Stomach (tissue), 9 donors: ENCODE results near the gene ALDH16A1. TPM values are rescaled to one million over a fixed set of nuclear protein-coding genes. Genes with fewer than 3 reads are reported as not detected.

Experiments used
- DNase-seq, 2 donors: peaks; one replicate each; pipeline versions ENCODE4 v3.0.0 to v3.0.0-alpha.2; 2013 to 2019
- H3K27ac ChIP-seq, 5 donors: fragments of 200-600 bp in 4 of 5; sonication (generic) in 4 of 5; one replicate each; pipeline ENCODE4 v1.5.1; 2013 to 2019; ENCODE audit warnings: mild to moderate bottlenecking in 1 of 5, moderate library complexity in 1 of 5
- H3K27me3 ChIP-seq, 3 donors: fragments of 200-600 bp; sonication (generic); one replicate each; pipeline ENCODE4 v1.5.1; 2017 to 2019; ENCODE audit warnings: mixed run types in 1 of 3
- H3K36me3 ChIP-seq, 4 donors: fragments of 200-600 bp; sonication (generic); 1 replicate in 3 of 4; 2 replicates in 1 of 4; pipeline ENCODE4 v1.5.1; 2016 to 2019
- H3K4me1 ChIP-seq, 4 donors: fragments of 200-600 bp; sonication (generic); one replicate each; pipeline ENCODE4 v1.5.1; 2016 to 2019
- H3K4me3 ChIP-seq, 4 donors: fragments of 200-600 bp; sonication (generic) in 3 of 4; one replicate each; pipeline ENCODE4 v1.5.1; 2016 to 2019; ENCODE audit warnings: mild to moderate bottlenecking in 1 of 4
- H3K9me3 ChIP-seq, 4 donors: fragments of 200-600 bp; sonication (generic); one replicate each; pipeline ENCODE4 v1.5.1; 2016 to 2019
- EP300 ChIP-seq: sonication (generic); formaldehyde crosslinking; IDR thresholded peaks from one replicate; pipeline ENCODE4 v1.6.1; 2017; ENCODE audit warnings: antibody characterized with exemption
- POLR2A ChIP-seq, 4 donors: fragments of 450-650 bp; IDR thresholded peaks; one replicate each; pipeline ENCODE4 v1.6.1; 2016; ENCODE audit warnings: antibody characterized with exemption in 4 of 4, control low read depth in 2 of 4, mild to moderate bottlenecking in 1 of 4, moderate library complexity in 1 of 4
- POLR2AphosphoS5 ChIP-seq, 3 donors: sonication (generic); formaldehyde crosslinking; IDR thresholded peaks; one replicate each; pipeline ENCODE4 v1.6.1; 2016; ENCODE audit warnings: antibody characterized with exemption in 3 of 3
- WGBS, 5 donors: extraction: QIAGEN DNeasy Blood & Tissue Kit in 3 of 5; methylation state at CpG; one replicate each; pipeline versions ENCODE4 v1.1.5 to v1.1.7; 2013 to 2018; 5-methylcytosine and 5-hydroxymethylcytosine counted together
- intact Hi-C: fragments of 100-400 bp; cut with DNase I; formaldehyde crosslinking; loops from one replicate; pipeline ENCODE4 v1.15.1; 2023; ENCODE audit warnings: low total_unique reads
- polyA plus RNA-seq, 3 donors: library from polyadenylated mRNA; stranded (reverse); fragments of 200-250 nt; gene quantifications; one replicate each; pipeline ENCODE4 v1.2.3, GENCODE V29; 2013
- total RNA-seq, 5 donors: library from RNA; depleted of rRNA; stranded (reverse); fragments of >200 nt; gene quantifications; one replicate each; pipeline versions ENCODE4 v1.1.0 to v1.2.3, GENCODE V29; 2014 to 2016
- TF ChIP-seq, protein P1 (sequence below), 7 experiments: fragments of 450-650 bp in 4 of 7; fragments of 200-600 bp in 3 of 7; sonication (generic) in 3 of 7; IDR thresholded peaks; one replicate each; pipeline ENCODE4 v1.5.1; 2016 to 2019; ENCODE audit warnings: antibody characterized with exemption in 7 of 7, control low read depth in 2 of 7, mild to moderate bottlenecking in 1 of 7
- donor health status: healthy with polysubstance abuse.
- donor health status: Bipolar disorder and iron deficiency.
- donor health status: healthy.

ALDH16A1 gene
- total and polyA plus RNA-seq, 8 donors, result 27.9 to 198 (median 42.5) TPM

GRCh38 chr19:49432141-49433073 lies 20.6 kb upstream of the ALDH16A1 start:
- WGBS, 5 donors, result 9 to 14% (median 10%) methylated on average over 27 to 63 of the region's 63 CpGs
- no peak for DNase-seq
- intact Hi-C loops, result loop anchor here (5.0 kb wide), 1 partner anchor 35 kb away; no protein-coding TSS in a partner anchor
- peaks cover 41 to 100% (median 100%) of the 10 kb centered on the region in 3 donors for H3K27me3 ChIP-seq
- H3K36me3 ChIP-seq, result no peaks in the 10 kb centered on the region
- H3K27ac ChIP-seq, result no peak overlapping the region
- H3K4me3 ChIP-seq, result no peak overlapping the region
- H3K4me1 ChIP-seq, result peaks cover 11 to 30% (median 23%) of the 10 kb centered on the region in 4 donors
- no peaks in the 10 kb centered on the region for H3K9me3 ChIP-seq
- TF ChIP-seq POLR2AphosphoS5 (IDR thresholded peaks at IDR 0.05) (no peak), POLR2A (IDR thresholded peaks at IDR 0.05) (no peak), EP300 (no peak)
- TF ChIP-seq, protein P1, sequence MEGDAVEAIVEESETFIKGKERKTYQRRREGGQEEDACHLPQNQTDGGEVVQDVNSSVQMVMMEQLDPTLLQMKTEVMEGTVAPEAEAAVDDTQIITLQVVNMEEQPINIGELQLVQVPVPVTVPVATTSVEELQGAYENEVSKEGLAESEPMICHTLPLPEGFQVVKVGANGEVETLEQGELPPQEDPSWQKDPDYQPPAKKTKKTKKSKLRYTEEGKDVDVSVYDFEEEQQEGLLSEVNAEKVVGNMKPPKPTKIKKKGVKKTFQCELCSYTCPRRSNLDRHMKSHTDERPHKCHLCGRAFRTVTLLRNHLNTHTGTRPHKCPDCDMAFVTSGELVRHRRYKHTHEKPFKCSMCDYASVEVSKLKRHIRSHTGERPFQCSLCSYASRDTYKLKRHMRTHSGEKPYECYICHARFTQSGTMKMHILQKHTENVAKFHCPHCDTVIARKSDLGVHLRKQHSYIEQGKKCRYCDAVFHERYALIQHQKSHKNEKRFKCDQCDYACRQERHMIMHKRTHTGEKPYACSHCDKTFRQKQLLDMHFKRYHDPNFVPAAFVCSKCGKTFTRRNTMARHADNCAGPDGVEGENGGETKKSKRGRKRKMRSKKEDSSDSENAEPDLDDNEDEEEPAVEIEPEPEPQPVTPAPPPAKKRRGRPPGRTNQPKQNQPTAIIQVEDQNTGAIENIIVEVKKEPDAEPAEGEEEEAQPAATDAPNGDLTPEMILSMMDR (IDR thresholded peaks at IDR 0.05), result no peak

- H3K4me1 ChIP-seq, result peaks cover 3 to 22% (median 15%) of the 10 kb centered on the region in 4 donors
- no peak overlapping the region for H3K4me3 ChIP-seq
- H3K36me3 ChIP-seq, result no peaks in the 10 kb centered on the region
- H3K27me3 ChIP-seq, result peaks cover 33 to 100% (median 99%) of the 10 kb centered on the region in 3 donors
- DNase-seq, result no peak
- intact Hi-C loops, result loop anchor here (5.0 kb wide), 1 partner anchor 36 kb away; no protein-coding TSS in a partner anchor
- whole genome bisulfite sequencing, 5 donors, result 17 to 24% (median 21%) methylated on average over 14 to 31 of the region's 31 CpGs
- H3K9me3 ChIP-seq, result no peaks in the 10 kb centered on the region
- TF ChIP-seq, protein P1 (IDR thresholded peaks at IDR 0.05), result no peak
- TF ChIP-seq EP300 (no peak), POLR2AphosphoS5 (IDR thresholded peaks at IDR 0.05) (no peak), POLR2A (IDR thresholded peaks at IDR 0.05) (no peak)
- H3K27ac ChIP-seq, result no peak overlapping the region
These were observed 19.7 kb upstream of the ALDH16A1 start for GRCh38 chr19:49433240-49433901.

GRCh38 chr19:49434907-49435583 lies 18.0 kb upstream of the ALDH16A1 start:
- intact Hi-C loops, result loop anchor here (5.0 kb wide), 1 partner anchor 38 kb away; no protein-coding TSS in a partner anchor
- no peaks in the 10 kb centered on the region for H3K9me3 ChIP-seq
- H3K27me3 ChIP-seq, result peaks cover 30 to 100% (median 98%) of the 10 kb centered on the region in 3 donors
- H3K4me1 ChIP-seq, result peaks cover 0 to 18% (median 10%) of the 10 kb centered on the region in 4 donors
- H3K36me3 ChIP-seq, result no peaks in the 10 kb centered on the region
- 84 to 88% (median 85%) methylated on average over 18 of the region's 18 CpGs for WGBS, 5 donors
- DNase-seq, result no peak
- no peak overlapping the region for H3K4me3 ChIP-seq
- TF ChIP-seq POLR2A (IDR thresholded peaks at IDR 0.05), result no peak
- TF ChIP-seq, protein P1 (IDR thresholded peaks at IDR 0.05), result no peak
- TF ChIP-seq EP300, result no peak
- TF ChIP-seq POLR2AphosphoS5 (IDR thresholded peaks at IDR 0.05), result no peak
- H3K27ac ChIP-seq, result no peak overlapping the region

DNA sequence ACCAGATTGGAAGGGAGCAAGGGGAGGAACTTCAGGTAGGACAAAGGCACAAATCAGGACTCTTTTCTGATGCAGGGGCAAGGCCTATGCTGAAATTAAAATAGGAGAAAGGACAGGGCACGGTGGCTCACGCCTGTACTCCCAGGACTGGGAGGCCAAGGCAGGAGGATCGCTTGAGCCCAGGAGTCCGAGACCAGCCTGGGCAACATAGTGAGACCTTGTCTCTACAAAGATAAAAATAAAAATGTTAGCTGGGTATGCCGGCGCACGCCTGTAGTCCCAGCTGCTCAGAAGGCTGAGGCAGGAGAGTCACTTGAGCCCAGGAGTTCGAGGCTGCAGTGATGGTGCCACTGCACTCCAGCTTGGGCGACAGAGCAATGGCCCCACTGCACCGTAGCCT lies 17.4 kb upstream of the ALDH16A1 start:
- peaks cover 27 to 100% (median 98%) of the 10 kb centered on the region in 3 donors for H3K27me3 ChIP-seq
- WGBS, 5 donors, result 80 to 84% (median 82%) methylated on average over 10 of the region's 10 CpGs

More for the DNA sequence above, 17.4 kb upstream of the ALDH16A1 start:
- no peaks in the 10 kb centered on the region for H3K36me3 ChIP-seq
- H3K9me3 ChIP-seq, result no peaks in the 10 kb centered on the region
- intact Hi-C loops, result no loop called here
- H3K27ac ChIP-seq, result no peak overlapping the region
- no peak overlapping the region for H3K4me3 ChIP-seq
- H3K4me1 ChIP-seq, result peaks cover 0 to 18% (median 10%) of the 10 kb centered on the region in 4 donors
- DNase-seq, result no peak
- no peak for TF ChIP-seq POLR2AphosphoS5 (IDR thresholded peaks at IDR 0.05)
- no peak for TF ChIP-seq POLR2A (IDR thresholded peaks at IDR 0.05)
- TF ChIP-seq, protein P1 (IDR thresholded peaks at IDR 0.05), result no peak
- no peak for TF ChIP-seq EP300
